Adrenal gland (tissue), 5 donors: ENCODE data around the gene DMRTB1.

ENCODE experiments used
- CTCF ChIP-seq, 6 experiments: fragments of 450-650 bp in 4 of 6; fragments of 200-600 bp in 2 of 6; sonication (generic) in 1 of 6; IDR thresholded peaks; 1 replicate in 5 of 6; 2 replicates in 1 of 6; pipeline versions ENCODE4 v1.5.1 to v1.8.0; 2016 to 2021; ENCODE audit warnings: antibody characterized with exemption in 6 of 6, mild to moderate bottlenecking in 2 of 6, moderate library complexity in 1 of 6
- POLR2A ChIP-seq, 2 donors: fragments of 450-650 bp; IDR thresholded peaks; one replicate each; pipeline ENCODE4 v1.6.1; 2017; ENCODE audit warnings: antibody characterized with exemption in 2 of 2, mild to moderate bottlenecking in 2 of 2, moderate library complexity in 1 of 2
- donor health status: DM: no; HTN: no; CAD: no.

DNA sequence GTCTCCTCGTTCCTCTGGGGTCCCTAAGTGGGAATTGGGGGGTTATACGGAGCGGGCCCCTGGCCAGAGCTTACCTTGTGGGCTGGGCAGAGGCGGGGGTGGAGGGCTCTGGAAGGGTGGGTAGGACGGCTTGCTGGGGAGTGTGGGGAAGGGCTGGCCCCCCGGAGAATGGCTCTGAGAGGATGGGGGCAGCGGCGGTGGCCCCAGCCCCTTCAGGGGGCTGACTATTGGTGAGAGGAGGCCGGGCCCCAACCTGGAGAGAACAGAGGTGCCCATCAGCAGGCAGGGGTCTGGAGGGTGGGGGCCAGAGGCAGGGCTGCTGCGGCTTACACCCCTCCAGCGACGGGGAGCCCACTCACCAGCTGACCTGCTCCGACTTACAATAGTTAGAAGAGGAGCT lies 50.6 kb downstream of the DMRTB1 start:
- TF ChIP-seq POLR2A (IDR thresholded peaks at IDR 0.05) (no peak), CTCF (IDR thresholded peaks at IDR 0.05) (no peak)
